AG10803 (cell line): ENCODE results near the gene PPIF.

Source experiments
- DNase-seq: peaks from one replicate; pipeline ENCODE4 v3.0.0; 2010; ENCODE audit warnings: low read depth
- H3K4me3 ChIP-seq: 2 replicates; pipeline ENCODE4 v1.5.1; 2011; ENCODE audit warnings: mild to moderate bottlenecking, low read length, control low read depth
- TF ChIP-seq, protein P1 (sequence below): conservative IDR thresholded peaks from 2 replicates; pipeline ENCODE4 v1.5.1; 2011; ENCODE audit warnings: mild to moderate bottlenecking, low read length, control low read depth, inconsistent platforms

Gene PPIF

GRCh38 chr10:79354141-79354540 lies 6.9 kb downstream of the PPIF start:
- TF ChIP-seq, protein P1, sequence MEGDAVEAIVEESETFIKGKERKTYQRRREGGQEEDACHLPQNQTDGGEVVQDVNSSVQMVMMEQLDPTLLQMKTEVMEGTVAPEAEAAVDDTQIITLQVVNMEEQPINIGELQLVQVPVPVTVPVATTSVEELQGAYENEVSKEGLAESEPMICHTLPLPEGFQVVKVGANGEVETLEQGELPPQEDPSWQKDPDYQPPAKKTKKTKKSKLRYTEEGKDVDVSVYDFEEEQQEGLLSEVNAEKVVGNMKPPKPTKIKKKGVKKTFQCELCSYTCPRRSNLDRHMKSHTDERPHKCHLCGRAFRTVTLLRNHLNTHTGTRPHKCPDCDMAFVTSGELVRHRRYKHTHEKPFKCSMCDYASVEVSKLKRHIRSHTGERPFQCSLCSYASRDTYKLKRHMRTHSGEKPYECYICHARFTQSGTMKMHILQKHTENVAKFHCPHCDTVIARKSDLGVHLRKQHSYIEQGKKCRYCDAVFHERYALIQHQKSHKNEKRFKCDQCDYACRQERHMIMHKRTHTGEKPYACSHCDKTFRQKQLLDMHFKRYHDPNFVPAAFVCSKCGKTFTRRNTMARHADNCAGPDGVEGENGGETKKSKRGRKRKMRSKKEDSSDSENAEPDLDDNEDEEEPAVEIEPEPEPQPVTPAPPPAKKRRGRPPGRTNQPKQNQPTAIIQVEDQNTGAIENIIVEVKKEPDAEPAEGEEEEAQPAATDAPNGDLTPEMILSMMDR: no peak
- no peak overlapping the region for H3K4me3 ChIP-seq
- DNase-seq: no peak

DNA sequence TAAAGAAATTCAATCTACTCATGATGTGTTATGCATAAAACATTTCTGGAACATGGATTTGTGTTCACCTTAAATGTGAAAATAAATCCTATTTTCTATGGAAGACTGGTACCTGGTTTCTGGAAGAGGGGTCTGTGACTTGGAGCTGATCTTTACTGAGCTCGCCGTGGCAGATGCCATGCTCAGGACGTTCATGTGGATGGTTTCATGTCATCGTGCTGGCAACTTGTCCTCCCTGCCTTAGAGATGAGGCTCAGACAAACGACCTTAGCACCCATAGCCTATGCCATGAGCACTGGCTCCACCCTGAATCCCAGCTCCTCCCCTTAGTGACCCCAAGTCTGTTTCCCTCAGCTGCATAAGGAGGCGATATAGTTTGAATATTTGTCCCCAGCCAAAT lies 7.3 kb downstream of the PPIF start:
- no peak overlapping the region for H3K4me3 ChIP-seq
- no peak for DNase-seq
- TF ChIP-seq, protein P1: no peak

DNA sequence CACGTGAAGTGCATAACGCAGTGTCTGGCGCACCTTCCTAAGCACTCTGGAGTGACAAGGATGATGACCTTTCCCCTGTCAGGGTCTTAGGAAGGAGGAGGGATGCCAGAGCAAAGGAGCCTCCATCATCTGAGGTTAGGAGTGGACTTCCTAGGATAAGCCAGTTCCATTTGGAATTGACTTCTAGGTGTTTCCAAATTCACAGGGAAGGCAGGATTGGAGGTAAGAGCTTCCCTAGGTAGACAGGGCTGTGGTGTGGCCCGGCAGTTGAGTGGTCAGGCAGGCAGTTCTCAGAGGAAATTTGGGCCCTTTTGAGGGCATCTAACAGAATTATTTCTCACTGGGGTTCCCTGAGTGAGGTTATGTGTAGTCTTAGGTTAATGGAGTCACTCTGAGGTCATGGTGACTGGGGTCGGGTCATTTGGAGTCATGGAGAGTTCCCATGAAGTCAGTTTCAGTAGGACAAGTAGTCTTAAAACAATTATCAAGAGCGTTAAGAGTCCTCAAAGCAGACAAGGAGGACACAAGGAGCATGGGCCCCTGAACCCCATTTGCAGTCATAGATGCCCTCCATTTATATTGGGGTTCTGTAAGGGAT lies 8.2 kb downstream of the PPIF start:
- DNase-seq: no peak
- TF ChIP-seq, protein P1: no peak
- H3K4me3 ChIP-seq: no peak overlapping the region

GRCh38 chr10:79356104-79356503 lies 8.8 kb downstream of the PPIF start:
- no peak overlapping the region for H3K4me3 ChIP-seq
- DNase-seq: no peak
- TF ChIP-seq, protein P1: no peak

DNA sequence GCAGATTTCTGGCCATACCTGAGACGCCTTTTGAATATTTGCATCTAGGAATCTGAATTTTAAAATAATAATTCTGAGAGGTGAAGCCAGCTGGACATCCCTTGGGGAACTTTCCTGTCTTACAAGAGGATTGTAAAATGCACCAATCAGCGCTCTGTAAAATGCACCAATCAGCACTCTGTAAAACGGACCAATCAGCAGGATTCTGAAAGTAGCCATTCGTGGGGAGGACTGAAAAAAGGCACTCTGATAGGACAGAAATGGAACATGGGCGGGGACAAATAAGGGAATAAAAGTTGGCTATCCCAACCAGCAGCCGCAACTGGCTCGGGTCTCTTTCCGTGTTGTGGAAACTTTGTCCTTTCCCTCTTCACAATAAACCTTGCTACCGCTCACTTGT lies 9.9 kb downstream of the PPIF start:
- TF ChIP-seq, protein P1: no peak

DNA sequence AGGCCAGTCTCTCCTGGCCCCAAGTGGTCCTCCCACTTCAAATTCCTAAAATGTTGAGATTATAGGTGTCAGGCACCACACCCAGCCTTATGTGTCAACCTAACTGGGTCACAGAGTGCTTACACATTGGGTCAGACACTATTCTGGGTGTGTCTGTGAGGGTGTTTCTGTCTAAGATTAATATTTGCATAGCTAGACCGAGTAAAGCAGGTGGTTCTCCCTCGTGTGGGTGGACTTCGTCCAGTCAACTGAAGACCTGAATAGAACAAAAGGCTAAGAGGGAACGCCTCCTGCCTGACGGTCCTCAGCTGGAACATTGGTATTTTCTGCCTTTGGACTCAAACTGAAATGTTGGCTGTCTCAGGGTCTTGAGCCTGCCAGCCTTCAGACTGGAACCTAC lies 11.5 kb downstream of the PPIF start:
- TF ChIP-seq, protein P1: no peak
- DNase-seq: no peak

More for the DNA sequence above, 9.9 kb downstream of the PPIF start:
- no peak for DNase-seq
- H3K4me3 ChIP-seq: no peak overlapping the region

GRCh38 chr10:79359816-79360498 lies 12.7 kb downstream of the PPIF start:
- no peak overlapping the region for H3K4me3 ChIP-seq
- DNase-seq: no peak
- TF ChIP-seq, protein P1: no peak

More for the DNA sequence above, 11.5 kb downstream of the PPIF start:
- H3K4me3 ChIP-seq: no peak overlapping the region
